ENCODE measurements around the gene TAS2R38.
"Not testable (repeated sequence)": the region's sequence is repeated elsewhere in the genome, so short reads cannot be mapped to it uniquely, and the experiment has no call there.

Gene TAS2R38

DNA sequence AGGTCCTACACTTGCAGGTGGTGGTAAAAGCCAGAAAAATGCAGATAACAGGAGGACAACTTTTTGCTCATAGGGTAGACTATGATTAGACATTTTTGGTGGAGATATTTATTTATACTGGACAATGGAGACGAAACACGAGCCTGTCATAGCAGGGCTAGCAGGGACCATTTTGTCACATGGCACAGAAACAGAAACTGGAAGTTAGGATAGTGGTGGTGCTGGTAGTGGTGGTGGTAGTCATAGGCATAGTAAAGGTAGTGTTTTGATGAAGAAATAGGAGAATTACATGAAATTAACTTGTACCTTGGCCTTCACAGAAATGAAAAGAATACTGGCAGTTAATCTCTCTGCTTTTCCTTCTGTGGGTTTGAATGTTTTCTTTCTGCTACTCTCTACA is 13.3 kb upstream of the TAS2R38 start:
- H3K79me2 ChIP-seq (ENCODE audit: control insufficient read depth, insufficient read depth, low read length) = no peaks in the 10 kb centered on the region
- H3K4me3 ChIP-seq (ENCODE audit: low read length) = no peak overlapping the region
- no peak overlapping the region for H3K9ac ChIP-seq (ENCODE audit: low read length)
- no peak for DNase-seq
- H3K36me3 ChIP-seq (ENCODE audit: control insufficient read depth, insufficient read depth, low read length) = no peaks in the 10 kb centered on the region
- no peak overlapping the region for H3K18ac ChIP-seq (ENCODE audit: low read length)
- no peaks in the 10 kb centered on the region for H3K27me3 ChIP-seq (ENCODE audit: insufficient read depth, low read length, poor library complexity)
- WGBS (ENCODE audit: extremely low coverage, insufficient coverage, low lambda C conversion rate) = no CpG with 5 or more reads among the region's 2 CpGs
- H3K4ac ChIP-seq (ENCODE audit: low read depth, low read length) = no peak overlapping the region
- H3K79me1 ChIP-seq (ENCODE audit: low read length) = no peaks in the 10 kb centered on the region
- H2AK5ac ChIP-seq (ENCODE audit: low read length) = no peak overlapping the region
- no peaks in the 10 kb centered on the region for H3K4me1 ChIP-seq (ENCODE audit: control insufficient read depth, low read depth, low read length)
- no peak overlapping the region for H2BK15ac ChIP-seq (replicated peaks; ENCODE audit: low read depth)
- no peak overlapping the region for H4K5ac ChIP-seq (ENCODE audit: low read length)
- no peak overlapping the region for H3K27ac ChIP-seq (ENCODE audit: low read depth, low read length)
- no peak overlapping the region for H3K56ac ChIP-seq (ENCODE audit: low read length)
- no peak overlapping the region for H2BK5ac ChIP-seq (ENCODE audit: low read length)
- no peak overlapping the region for H3K4me2 ChIP-seq (ENCODE audit: low read length)
- no peak overlapping the region for H2BK120ac ChIP-seq (ENCODE audit: low read depth, low read length)
- H3K23ac ChIP-seq (ENCODE audit: low read length) = no peak overlapping the region
- H4K8ac ChIP-seq (ENCODE audit: low read depth, low read length) = no peak overlapping the region

DNA sequence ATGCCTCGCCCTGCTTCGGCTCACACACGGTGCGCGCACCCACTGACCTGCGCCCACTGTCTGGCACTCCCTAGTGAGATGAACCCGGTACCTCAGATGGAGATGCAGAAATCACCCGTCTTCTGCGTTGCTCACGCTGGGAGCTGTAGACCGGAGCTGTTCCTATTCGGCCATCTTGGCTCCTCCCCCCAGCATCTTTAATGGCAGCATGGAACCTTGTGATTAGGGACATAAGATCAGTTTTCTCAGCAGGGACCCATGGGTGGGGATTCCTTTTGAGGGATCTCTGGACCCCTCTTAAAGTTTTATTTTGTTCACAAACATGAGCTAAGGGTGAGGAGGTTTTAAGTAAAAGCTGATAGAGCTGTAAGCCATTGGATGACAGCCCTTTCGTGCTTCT is 12.4 kb upstream of the TAS2R38 start:
- not testable (repeated sequence) for H3K23ac ChIP-seq (ENCODE audit: low read length); H3K4me3 ChIP-seq (ENCODE audit: low read length); H3K27ac ChIP-seq (ENCODE audit: low read depth, low read length); H3K9ac ChIP-seq (ENCODE audit: low read length); H3K56ac ChIP-seq (ENCODE audit: low read length); H3K4me1 ChIP-seq (ENCODE audit: control insufficient read depth, low read depth, low read length); H4K5ac ChIP-seq (ENCODE audit: low read length); H3K79me1 ChIP-seq (ENCODE audit: low read length); H3K4me2 ChIP-seq (ENCODE audit: low read length); H2BK15ac ChIP-seq (replicated peaks; ENCODE audit: low read depth); H2BK5ac ChIP-seq (ENCODE audit: low read length); H3K36me3 ChIP-seq (ENCODE audit: control insufficient read depth, insufficient read depth, low read length); H2AK5ac ChIP-seq (ENCODE audit: low read length); H2BK120ac ChIP-seq (ENCODE audit: low read depth, low read length); H3K4ac ChIP-seq (ENCODE audit: low read depth, low read length); H4K8ac ChIP-seq (ENCODE audit: low read depth, low read length); H3K18ac ChIP-seq (ENCODE audit: low read length); H3K27me3 ChIP-seq (ENCODE audit: insufficient read depth, low read length, poor library complexity); DNase-seq; H3K79me2 ChIP-seq (ENCODE audit: control insufficient read depth, insufficient read depth, low read length)
- WGBS (ENCODE audit: extremely low coverage, insufficient coverage, low lambda C conversion rate) = no CpG with 5 or more reads among the region's 13 CpGs

DNA sequence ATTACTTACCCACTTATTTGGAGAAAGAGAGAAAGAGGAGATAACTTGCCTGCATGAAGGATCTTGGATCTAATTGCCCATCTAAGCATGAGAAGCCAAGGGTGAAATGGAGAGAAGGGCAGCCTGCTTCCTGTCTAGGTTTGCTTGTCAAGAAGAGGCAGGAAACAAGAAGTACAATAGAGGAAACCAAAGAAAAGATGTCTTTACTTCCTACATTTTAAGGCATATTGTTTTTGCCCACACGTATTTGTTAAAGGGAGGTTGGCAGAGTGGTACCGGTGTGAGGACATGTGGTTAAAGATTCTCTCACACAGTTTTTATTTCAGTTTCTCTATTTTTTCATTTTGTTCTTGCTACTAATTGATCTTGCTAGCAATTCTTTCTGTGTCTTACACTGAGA is 6.0 kb upstream of the TAS2R38 start:
- no peaks in the 10 kb centered on the region for H3K36me3 ChIP-seq (ENCODE audit: control insufficient read depth, insufficient read depth, low read length)
- no peak overlapping the region for H4K8ac ChIP-seq (ENCODE audit: low read depth, low read length)
- H2BK5ac ChIP-seq (ENCODE audit: low read length) = no peak overlapping the region
- no peak overlapping the region for H3K4me2 ChIP-seq (ENCODE audit: low read length)
- no peak overlapping the region for H4K5ac ChIP-seq (ENCODE audit: low read length)
- H2BK120ac ChIP-seq (ENCODE audit: low read depth, low read length) = no peak overlapping the region
- H3K27me3 ChIP-seq (ENCODE audit: insufficient read depth, low read length, poor library complexity) = no peaks in the 10 kb centered on the region
- H3K9ac ChIP-seq (ENCODE audit: low read length) = no peak overlapping the region
- no peak for DNase-seq
- H3K4ac ChIP-seq (ENCODE audit: low read depth, low read length) = no peak overlapping the region
- H3K18ac ChIP-seq (ENCODE audit: low read length) = no peak overlapping the region
- H3K79me2 ChIP-seq (ENCODE audit: control insufficient read depth, insufficient read depth, low read length) = no peaks in the 10 kb centered on the region
- H3K4me3 ChIP-seq (ENCODE audit: low read length) = no peak overlapping the region
- H3K79me1 ChIP-seq (ENCODE audit: low read length) = no peaks in the 10 kb centered on the region
- no peak overlapping the region for H2BK15ac ChIP-seq (replicated peaks; ENCODE audit: low read depth)
- WGBS (ENCODE audit: extremely low coverage, insufficient coverage, low lambda C conversion rate) = no CpG with 5 or more reads among the region's 2 CpGs
- no peak overlapping the region for H3K27ac ChIP-seq (ENCODE audit: low read depth, low read length)
- H3K4me1 ChIP-seq (ENCODE audit: control insufficient read depth, low read depth, low read length) = no peaks in the 10 kb centered on the region
- no peak overlapping the region for H2AK5ac ChIP-seq (ENCODE audit: low read length)
- H3K23ac ChIP-seq (ENCODE audit: low read length) = no peak overlapping the region
- H3K56ac ChIP-seq (ENCODE audit: low read length) = no peak overlapping the region

- Histone ChIP-seq H3K18ac (ENCODE audit: low read length) (no peak overlapping the region), H3K79me2 (ENCODE audit: control insufficient read depth, insufficient read depth, low read length) (no peaks in the 10 kb centered on the region), H3K4me3 (ENCODE audit: low read length) (no peak overlapping the region), H3K56ac (ENCODE audit: low read length) (no peak overlapping the region), H3K23ac (ENCODE audit: low read length) (no peak overlapping the region), H3K27ac (ENCODE audit: low read depth, low read length) (no peak overlapping the region), H3K4ac (ENCODE audit: low read depth, low read length) (no peak overlapping the region), H2BK5ac (ENCODE audit: low read length) (no peak overlapping the region), H3K27me3 (ENCODE audit: insufficient read depth, low read length, poor library complexity) (no peaks in the 10 kb centered on the region), H4K8ac (ENCODE audit: low read depth, low read length) (no peak overlapping the region), H2AK5ac (ENCODE audit: low read length) (no peak overlapping the region), H2BK15ac (replicated peaks; ENCODE audit: low read depth) (no peak overlapping the region), H2BK120ac (ENCODE audit: low read depth, low read length) (no peak overlapping the region), H3K4me1 (ENCODE audit: control insufficient read depth, low read depth, low read length) (no peaks in the 10 kb centered on the region), H3K36me3 (ENCODE audit: control insufficient read depth, insufficient read depth, low read length) (no peaks in the 10 kb centered on the region), H3K79me1 (ENCODE audit: low read length) (no peaks in the 10 kb centered on the region), H4K5ac (ENCODE audit: low read length) (no peak overlapping the region), H3K9ac (ENCODE audit: low read length) (no peak overlapping the region), H3K4me2 (ENCODE audit: low read length) (no peak overlapping the region)
- DNase-seq = no peak
- no CpG with 5 or more reads among the region's 1 CpG for WGBS (ENCODE audit: extremely low coverage, insufficient coverage, low lambda C conversion rate)
Observed at GRCh38 chr7:141978351-141978750, 4.8 kb upstream of the TAS2R38 start.

DNA sequence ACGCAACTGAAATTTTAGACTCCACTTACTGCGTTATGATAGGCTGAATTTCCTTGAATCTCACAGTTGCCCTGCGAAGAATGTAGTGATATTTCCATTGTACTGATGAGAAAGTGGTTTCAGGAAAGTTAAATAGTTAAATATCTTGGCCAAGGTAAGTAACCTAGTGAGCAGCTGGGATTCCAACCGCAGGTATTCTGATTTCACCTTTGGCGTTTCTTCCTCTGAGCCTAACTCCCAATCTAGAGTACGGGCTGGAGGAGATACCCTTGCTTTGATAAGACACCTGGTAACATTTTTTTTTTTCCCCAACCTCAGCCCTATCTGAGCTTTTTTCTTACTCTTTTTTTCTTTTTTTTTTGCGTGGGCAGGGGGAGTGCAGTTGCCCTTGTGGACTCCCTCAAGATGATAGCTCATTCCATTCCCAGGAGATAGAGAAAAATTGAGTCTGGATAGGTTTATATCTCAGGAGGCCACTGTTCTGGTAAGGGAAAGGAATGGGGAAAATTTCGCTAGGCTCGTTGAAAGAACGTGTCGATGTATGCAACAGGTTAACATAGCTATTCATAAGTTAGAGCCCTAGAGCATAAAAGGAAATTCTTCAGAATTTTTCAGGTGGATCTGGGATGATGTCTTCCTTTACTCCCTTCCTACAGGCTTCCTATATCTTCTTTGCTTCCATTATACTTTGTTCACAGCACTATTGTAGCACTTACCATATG is 3.1 kb upstream of the TAS2R38 start:
- Histone ChIP-seq H3K18ac (ENCODE audit: low read length) (no peak overlapping the region), H3K27me3 (ENCODE audit: insufficient read depth, low read length, poor library complexity) (no peaks in the 10 kb centered on the region), H3K79me1 (ENCODE audit: low read length) (no peaks in the 10 kb centered on the region), H2BK120ac (ENCODE audit: low read depth, low read length) (no peak overlapping the region), H3K23ac (ENCODE audit: low read length) (no peak overlapping the region), H2BK5ac (ENCODE audit: low read length) (no peak overlapping the region), H3K4me2 (ENCODE audit: low read length) (no peak overlapping the region), H3K79me2 (ENCODE audit: control insufficient read depth, insufficient read depth, low read length) (no peaks in the 10 kb centered on the region), H3K36me3 (ENCODE audit: control insufficient read depth, insufficient read depth, low read length) (no peaks in the 10 kb centered on the region), H3K9ac (ENCODE audit: low read length) (no peak overlapping the region), H3K4ac (ENCODE audit: low read depth, low read length) (no peak overlapping the region), H2AK5ac (ENCODE audit: low read length) (no peak overlapping the region), H3K4me3 (ENCODE audit: low read length) (no peak overlapping the region), H3K56ac (ENCODE audit: low read length) (no peak overlapping the region), H4K8ac (ENCODE audit: low read depth, low read length) (no peak overlapping the region), H3K27ac (ENCODE audit: low read depth, low read length) (no peak overlapping the region), H2BK15ac (replicated peaks; ENCODE audit: low read depth) (no peak overlapping the region), H3K4me1 (ENCODE audit: control insufficient read depth, low read depth, low read length) (no peaks in the 10 kb centered on the region), H4K5ac (ENCODE audit: low read length) (no peak overlapping the region)
- no CpG with 5 or more reads among the region's 11 CpGs for WGBS (ENCODE audit: extremely low coverage, insufficient coverage, low lambda C conversion rate)
- no peak for DNase-seq
